GM12892 (cell line): ENCODE measurements around the gene IL1F10.

Experiments used
- DNase-seq: peaks from one replicate; pipeline ENCODE4 v3.0.0; 2011; ENCODE audit not compliant: insufficient read length
- FAIRE-seq: peaks from 2 replicates; lab custom pipeline; 2011; peaks lifted over from hg19 to GRCh38; lab: Jason Lieb, UNC
- POLR2A ChIP-seq: IDR thresholded peaks from 2 replicates; pipeline ENCODE4 v1.6.1; 2011; ENCODE audit warnings: low read depth, low read length, control low read depth
- POLR2AphosphoS5 ChIP-seq: IDR thresholded peaks from 2 replicates; pipeline ENCODE4 v1.6.1; 2011; ENCODE audit warnings: low read depth, low read length, control low read depth
- TAF1 ChIP-seq: IDR thresholded peaks from 2 replicates; pipeline ENCODE4 v1.6.1; 2011; ENCODE audit warnings: low read depth, mild to moderate bottlenecking, control low read depth, low read length, borderline replicate concordance

IL1F10 gene

GRCh38 chr2:113104054-113104611 is 36.4 kb downstream of the IL1F10 start:
- DNase-seq (no peak), FAIRE-seq (no peak)
- TF ChIP-seq POLR2AphosphoS5 (no peak), POLR2A (no peak), TAF1 (no peak)

DNA sequence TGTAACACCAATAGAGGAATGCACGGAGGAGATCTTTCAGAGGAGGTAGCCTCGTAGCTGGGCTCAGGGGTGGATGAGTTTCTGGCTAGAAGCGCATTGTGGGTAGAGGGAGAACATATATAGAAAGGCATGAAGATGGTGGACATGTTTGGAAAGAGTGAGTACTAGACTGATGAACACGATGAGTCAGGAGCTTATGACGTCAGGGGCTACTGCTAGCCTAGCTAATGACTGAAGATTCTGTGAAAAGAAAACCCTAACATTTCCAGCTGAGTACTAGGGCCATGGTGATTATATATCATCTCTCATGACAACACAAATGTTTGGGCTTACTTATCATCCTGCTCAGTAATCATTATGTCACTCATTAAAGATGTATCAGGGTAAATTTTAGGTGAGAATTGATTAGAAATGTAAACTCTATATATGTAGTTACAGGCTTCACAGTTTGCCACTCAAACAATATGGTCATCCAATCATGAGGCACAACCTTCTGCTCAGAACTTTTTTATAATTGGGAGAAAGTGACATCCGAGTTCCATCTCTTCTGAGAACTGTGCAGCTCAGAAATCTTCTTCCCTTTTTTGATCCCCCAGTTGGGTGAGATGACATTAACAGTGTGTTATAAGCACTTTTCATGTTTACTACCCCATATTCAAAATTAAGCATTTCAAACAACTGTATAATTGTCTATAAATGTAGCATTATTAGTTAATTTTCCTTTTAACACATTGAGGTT is 37.4 kb downstream of the IL1F10 start:
- FAIRE-seq = no peak
- no peak for DNase-seq
- TF ChIP-seq POLR2AphosphoS5 = no peak
- TF ChIP-seq POLR2A = no peak
- no peak for TF ChIP-seq TAF1

DNA sequence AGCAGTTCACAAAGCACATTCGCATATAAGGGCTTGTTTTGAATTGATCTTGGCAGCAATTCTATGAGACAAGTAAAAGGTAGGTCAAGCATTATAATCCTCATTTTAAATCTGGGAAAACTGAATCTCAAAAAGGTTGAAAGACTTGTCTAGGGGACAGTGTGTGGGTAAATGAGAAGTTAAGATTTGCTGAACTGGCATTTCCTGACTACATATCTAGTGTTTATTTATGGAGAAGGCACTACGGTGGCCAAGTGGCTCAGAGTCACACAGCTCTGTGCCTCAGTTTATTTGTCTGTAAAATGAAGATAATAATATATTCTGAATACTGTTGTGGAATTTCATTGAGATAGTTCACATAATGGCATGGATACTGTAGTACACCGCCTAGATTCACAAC is 43.4 kb downstream of the IL1F10 start:
- FAIRE-seq (no peak), DNase-seq (no peak)
- TF ChIP-seq POLR2A (no peak), POLR2AphosphoS5 (no peak), TAF1 (no peak)

- TF ChIP-seq TAF1 = no peak
- no peak for TF ChIP-seq POLR2AphosphoS5
- no peak for TF ChIP-seq POLR2A
- FAIRE-seq (no peak), DNase-seq (no peak)
Measured at GRCh38 chr2:113111823-113112287, 44.1 kb downstream of the IL1F10 start.

DNA sequence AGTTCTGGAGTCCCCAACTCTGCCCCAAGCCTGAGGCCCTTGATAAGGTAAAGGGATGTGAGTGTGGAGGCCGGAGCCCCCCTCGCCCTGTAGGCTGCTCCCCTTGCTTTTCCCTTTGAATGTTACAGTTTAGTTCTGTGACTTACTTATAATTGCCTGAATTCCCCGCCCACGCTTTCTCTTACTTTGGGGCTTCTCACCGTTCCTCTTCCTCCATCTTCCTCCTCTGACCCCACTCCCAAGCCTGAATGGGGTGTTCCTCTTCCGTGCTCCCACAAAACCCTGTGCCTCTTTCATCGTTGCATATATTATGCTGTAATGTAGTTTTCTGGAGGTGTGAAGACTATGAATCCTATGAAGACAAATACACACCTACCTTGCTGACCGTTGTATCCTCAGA is 44.7 kb downstream of the IL1F10 start:
- TF ChIP-seq POLR2A = no peak
- TF ChIP-seq POLR2AphosphoS5 = no peak
- no peak for TF ChIP-seq TAF1
- FAIRE-seq (no peak), DNase-seq (no peak)

DNA sequence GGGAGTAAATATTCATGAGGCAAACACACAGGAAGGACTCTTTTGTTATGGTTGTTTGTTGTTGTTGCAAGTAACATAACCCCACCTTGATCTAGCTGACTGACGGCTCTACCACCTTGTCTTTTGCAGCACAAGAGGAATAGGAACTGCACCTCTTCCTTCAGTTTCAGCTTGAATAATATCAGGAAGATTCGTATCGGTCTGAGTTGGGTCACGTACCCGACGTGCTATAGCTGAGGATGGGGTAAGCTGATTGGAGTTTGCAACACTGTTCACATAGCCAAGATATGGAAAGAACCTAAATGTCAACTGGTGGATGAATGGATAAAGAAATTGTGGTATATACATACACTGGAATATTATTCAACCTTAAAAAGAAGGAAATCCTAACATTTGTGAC is 45.1 kb downstream of the IL1F10 start:
- DNase-seq (no peak), FAIRE-seq (no peak)
- TF ChIP-seq POLR2AphosphoS5 (no peak), POLR2A (no peak), TAF1 (no peak)

- DNase-seq = no peak
- TF ChIP-seq POLR2AphosphoS5 (no peak), TAF1 (no peak), POLR2A (no peak)
- no peak for FAIRE-seq
Measured at GRCh38 chr2:113113807-113114206, 46.0 kb downstream of the IL1F10 start.

DNA sequence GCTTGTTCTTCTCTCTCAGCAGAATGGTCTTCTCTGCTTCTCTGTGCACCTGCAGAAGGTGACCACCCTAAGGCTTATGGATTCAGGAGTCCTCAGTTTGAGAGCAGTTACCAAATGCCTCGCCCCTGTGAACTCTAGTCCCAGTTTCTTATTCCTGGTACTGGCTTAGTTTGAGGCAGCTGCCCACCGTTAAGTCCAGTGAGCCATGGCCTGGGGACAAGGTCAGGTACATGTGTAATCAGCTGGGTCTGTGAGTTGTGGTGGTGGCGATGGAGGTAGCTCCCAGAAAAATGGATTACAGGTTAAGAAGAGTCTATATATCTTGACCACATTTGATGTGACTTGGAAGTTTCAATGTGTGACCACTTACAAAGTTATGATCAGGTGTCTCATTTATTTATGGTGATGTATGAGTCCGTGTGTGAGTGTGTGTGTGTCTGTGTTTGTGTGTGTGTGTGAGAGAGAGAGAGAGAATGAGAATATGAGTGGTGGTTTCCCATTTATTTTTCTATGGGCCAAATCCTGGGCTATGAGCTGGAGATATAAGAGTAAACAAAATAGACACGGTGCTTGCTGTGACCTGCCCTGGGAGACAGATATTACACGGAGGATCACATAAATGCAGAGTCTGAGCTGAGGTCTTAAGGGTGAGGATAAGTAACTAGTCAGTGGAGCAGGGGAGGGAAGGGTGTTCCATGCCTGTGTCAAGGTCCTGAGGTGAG is 46.6 kb downstream of the IL1F10 start:
- DNase-seq (no peak), FAIRE-seq (peak; percentile 54)
- no peak for TF ChIP-seq POLR2AphosphoS5
- no peak for TF ChIP-seq POLR2A
- no peak for TF ChIP-seq TAF1

DNA sequence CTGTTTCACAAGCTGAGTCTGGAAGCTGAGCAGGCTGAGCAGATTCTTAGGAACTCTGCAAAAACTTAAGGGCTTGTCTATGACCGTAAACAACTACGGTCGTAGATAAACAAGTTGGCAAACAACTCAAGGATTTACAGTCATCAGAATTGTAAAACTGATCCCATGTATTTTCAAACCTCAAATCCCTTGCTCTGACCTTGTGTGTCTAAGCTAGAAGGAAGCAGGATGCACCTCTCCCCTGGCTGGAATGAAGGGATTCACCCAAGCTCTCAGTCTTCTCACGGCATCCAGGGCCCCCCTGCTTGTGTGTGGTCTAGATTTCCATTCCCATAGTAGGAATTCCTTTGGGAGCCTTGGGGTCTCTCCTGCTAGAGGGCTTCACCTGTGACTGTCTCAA is 47.2 kb downstream of the IL1F10 start:
- FAIRE-seq (no peak), DNase-seq (no peak)
- TF ChIP-seq POLR2AphosphoS5 (no peak), TAF1 (no peak), POLR2A (no peak)

DNA sequence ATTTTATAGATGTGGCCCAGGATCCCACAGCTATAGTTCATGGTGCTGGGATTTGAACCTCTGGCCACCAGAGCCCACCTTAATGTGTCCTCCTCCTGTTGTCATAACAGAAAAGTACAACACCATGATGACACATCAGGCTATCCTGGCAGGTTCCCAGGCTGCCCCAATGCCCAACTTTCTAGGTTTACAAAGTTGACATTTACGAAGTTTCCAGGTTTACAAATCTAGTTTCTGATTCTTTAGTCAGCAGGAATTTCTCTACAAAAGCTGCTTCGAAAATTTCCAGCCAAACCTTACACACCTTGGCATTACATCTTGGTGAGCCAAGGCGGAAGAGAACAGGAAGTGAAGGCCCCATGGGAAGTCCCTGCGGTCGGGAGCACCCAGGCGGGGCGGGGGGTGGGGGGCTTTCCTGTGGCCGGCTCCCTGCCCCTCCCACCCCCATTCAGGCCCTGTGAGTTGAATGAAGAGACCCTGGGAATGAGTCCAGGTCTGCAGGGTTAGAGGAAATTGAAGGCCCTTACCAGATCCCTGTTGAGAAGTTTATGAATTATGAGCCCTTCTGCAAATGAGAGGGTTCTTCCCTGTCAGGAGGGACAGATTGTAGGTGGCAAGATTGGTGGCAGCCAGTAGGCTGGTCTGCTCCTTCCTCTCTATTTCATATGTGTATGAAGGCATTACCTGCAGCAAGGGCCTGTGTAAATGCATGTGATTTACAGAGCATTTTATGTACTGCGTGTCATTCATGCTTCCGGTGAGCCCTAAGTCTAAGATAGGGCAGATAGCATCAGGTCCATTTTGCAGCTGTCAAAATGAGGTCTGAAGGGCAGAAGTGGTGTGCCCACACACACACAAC is 48.6 kb downstream of the IL1F10 start:
- FAIRE-seq (no peak), DNase-seq (no peak)
- TF ChIP-seq POLR2A (no peak), TAF1 (no peak), POLR2AphosphoS5 (no peak)
